Effector CD4-positive, alpha-beta T cell (primary cell): ENCODE measurements around the gene NCBP3.
"Not testable (repeated sequence)": the region's sequence is repeated elsewhere in the genome, so short reads cannot be mapped to it uniquely, and the experiment has no call there.

ENCODE experiments used
- DNase-seq: peaks from one replicate; pipeline ENCODE4 v3.0.0-alpha.2; 2020

The NCBP3 gene

DNA sequence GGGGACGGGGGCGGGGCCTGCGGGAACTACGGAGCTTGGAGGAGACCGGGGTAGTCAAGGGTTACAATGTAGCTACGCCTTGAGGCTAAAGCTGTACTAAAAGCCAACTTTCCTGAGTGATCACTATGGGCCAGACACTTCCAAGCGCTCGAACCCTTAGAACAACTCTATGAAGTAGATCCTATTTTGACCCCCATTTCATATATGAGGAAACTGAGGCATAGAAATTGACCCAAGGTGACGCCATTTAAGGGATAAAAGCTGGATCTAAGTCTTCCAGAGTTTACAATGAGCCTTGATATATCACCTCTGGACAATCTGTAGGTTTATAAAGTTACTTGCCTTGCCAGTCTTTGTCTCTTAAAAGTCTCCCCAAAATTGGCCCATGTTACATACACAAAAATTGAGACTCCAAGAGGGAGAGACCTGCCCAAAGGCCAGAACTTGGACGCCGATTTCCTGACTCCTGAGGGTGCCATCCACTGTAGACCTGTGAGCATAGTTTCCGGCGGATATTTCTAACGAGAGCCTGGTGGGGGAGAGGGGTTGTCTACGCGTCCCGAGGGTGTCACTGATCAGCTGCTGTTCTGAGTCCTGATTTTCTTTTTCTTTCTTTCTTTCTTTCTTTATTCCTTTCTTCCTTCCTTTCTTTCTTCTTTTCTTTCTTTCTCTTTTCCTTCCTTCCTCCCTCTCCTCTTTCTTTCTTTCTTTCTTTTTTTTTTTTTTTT, 555 bp upstream of the NCBP3 start:
- no peak for DNase-seq

DNA sequence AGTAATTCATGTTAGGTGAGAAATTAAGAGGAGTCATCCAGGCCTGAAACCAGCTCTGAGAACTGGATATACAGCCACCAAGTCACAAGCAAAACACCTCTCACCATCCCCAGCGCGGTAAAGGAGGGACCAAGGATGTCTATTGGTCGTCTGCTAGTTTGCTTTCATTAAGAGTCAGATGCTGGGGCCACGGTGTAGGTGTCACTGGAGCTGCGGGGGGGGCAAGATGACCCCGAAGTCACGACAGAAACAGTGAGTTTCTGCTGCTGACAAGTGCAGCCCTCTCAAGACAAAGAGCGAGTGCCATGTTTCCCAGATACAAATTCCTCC, 790 bp downstream of the NCBP3 start:
- DNase-seq: no peak

DNA sequence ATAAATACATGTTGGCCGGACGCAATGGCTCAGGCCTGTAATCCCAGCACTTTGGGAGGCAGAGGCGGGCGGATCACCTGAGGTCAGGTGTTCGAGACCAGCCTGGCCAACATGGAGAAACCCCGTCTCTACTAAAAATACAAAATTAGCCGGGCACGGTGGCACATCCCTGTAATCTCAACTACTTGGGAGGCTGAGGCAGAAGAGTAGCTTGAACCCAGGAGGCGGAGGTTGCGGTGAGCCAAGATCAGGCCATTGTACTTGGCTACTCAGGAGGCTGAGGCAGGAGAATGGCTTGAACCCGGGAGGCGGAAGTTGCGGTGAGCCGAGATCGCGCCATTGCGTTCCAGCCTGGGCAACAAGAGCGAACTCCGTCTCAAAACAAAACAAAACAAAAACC, 1.5 kb downstream of the NCBP3 start:
- DNase-seq: not testable (repeated sequence)

DNA sequence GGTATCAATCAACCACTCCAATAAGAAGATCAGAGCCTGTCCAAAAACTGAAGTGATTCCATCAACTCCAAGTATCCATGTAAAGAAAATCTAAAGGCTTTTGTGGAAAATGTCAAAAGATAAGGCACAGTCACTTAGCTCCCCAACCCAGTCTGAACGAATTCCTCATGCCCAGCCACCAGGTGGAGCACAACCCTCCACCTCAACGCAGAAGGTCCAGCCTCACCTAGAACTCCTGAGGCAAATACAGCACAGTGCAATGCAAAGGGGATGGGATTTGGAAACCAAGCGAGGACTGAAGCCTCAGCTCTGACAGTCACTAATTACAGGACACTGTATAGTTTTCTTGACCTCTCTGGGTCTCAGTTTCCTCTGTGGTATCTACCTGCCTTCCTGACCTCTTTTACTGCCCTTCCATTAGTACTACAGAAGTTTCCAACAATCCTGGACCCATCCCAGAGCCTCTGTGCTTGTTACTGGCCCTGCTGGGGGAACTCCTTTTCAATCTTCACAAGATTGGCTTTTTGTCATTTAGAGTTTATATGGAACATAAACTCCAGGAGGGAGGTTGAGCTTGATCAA, 2.0 kb downstream of the NCBP3 start:
- peak; percentile 19 for DNase-seq

DNA sequence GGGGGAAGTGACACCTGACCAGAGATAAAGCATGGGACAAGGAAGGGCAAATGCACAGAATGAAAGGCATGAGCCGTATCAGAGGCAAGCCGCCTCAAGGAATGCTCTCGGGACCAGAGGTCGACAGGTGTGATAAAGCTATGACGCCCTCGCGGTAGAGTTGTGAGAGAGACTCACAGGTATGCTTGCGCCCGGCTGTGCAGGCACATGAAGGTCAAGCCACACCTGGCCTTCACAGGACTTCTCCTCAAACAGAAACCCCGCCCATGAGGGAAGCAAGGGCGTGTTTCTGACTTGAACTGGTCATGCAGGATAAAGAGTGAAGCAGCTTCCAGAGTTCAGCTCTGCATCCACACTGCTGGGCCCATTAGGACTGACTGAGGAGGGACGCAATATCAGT, 7.8 kb downstream of the NCBP3 start:
- no peak for DNase-seq

DNA sequence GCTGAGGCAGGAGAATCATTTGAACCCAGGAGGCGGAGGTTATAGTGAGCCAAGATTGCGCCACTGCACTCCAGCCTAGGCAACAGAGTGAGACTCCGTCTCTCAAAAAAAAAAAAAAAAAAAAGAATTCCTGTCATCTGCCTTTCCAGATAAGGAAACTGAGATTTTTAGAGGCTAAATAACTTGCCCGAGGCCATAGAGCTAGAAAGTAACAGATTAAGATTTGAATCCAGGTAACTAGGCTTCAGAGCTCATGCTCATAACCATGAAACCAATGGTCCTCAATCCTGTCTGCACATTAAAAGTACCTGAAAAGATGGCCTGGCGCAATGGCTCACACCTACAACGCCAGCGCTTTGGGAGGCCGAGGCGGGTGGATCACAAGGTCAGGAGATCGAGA, 9.5 kb downstream of the NCBP3 start:
- no peak for DNase-seq

DNA sequence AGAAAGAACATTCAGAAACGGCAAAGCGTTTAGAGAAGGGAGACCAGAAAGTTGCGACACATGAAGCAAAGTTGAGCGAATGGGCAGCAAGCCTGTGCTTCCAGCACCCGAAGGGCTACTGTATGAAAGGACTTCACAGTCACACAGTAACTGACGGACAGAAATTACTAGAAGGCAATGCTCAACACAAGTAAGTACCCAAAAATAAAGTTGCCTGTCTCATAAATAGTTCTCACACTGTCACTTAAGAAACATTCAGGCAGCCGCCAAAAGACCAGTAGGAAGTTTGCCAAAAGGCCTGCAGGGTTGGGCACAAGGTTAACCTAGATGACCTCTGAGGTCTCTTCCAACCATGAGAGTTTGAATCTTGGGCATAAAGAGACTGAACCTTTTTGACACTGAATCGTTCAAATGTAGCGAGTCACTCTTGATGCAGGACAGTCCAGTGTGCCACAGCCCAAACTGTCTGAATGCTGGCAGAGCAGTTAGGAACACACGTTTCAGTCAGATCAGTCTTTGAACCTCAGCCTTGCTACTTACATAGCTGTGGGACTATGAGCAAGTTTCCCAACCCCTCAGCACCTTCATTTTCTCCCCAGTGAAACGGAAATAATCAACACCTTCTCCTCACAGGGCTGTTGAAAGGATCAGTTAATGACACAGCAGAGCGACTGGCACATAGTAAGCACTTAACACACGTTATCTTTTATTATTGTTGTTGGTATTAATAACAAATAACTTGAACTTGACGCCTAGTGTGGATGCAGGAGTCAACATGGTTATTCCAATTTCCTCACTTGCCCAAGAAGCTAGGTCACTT, 10.4 kb downstream of the NCBP3 start:
- DNase-seq: no peak

DNA sequence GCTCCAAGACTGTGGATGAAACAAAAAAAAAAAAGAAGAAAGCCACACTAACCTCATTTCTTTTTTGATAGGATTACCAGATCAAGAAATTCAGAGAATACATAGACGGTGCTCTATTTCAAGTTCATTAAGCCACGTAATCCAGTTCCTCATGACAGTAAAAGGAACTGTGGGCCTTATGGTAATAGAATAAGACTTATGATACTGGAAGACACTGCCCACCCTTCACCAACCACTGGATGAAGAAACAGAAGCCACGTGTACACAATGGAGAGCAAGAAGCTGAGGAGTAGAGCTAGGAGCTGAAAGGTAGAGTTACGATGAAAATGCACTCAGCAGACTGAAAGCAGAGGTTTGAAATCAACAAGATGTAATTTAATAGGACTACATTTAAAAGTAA, 11.2 kb downstream of the NCBP3 start:
- DNase-seq: no peak

DNA sequence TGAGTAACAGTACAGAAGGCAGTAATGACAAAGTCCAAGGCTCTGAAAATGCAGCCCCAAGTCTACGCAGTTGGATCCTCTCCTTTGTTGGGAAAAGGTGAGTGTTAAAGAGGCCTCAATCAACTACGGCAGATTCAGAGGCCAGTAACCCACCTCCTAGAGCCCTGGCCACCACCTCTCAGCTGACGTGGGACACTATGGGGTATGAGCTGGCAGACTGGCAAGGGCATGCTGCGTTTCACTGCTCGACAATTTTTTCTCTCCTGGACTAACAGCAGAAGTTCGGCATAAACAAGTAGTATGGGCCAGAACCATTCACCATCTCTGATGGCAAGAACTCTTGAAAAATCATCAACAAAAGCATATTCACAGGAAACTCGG, 17.2 kb downstream of the NCBP3 start:
- DNase-seq: no peak

DNA sequence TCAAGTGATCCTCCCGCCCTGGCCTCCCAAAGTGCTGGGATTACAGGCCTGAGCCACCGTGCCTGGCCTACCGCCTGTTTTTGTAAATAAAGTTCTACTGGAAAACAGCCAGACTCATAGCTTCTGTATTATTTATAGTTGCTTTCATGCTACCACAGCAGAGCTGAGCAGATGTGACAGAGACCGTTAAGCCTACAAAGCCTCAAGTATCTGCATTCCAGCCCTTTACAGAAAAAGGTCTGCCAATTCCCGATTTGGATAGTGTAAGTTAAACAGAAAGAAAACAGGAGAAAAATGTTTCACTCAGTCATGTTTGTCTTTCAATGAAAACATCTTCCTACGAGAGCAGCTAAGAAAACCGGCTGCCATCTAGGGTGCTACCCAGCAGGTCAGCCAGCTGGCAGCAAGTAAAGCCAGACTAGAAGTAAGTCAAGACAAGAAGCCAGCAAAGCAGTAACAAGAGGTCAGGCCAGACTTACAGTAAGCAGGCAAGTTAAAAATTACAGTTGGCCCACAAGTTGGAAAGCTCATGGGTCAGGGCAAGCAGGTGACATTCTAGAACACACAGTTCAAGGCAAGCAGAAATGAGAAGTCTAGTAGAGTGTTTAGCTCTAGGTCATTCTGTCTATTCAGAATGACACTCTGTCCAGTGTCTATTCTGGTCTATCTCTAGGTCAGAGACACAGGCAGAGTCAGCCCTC, 17.7 kb downstream of the NCBP3 start:
- DNase-seq: no peak

DNA sequence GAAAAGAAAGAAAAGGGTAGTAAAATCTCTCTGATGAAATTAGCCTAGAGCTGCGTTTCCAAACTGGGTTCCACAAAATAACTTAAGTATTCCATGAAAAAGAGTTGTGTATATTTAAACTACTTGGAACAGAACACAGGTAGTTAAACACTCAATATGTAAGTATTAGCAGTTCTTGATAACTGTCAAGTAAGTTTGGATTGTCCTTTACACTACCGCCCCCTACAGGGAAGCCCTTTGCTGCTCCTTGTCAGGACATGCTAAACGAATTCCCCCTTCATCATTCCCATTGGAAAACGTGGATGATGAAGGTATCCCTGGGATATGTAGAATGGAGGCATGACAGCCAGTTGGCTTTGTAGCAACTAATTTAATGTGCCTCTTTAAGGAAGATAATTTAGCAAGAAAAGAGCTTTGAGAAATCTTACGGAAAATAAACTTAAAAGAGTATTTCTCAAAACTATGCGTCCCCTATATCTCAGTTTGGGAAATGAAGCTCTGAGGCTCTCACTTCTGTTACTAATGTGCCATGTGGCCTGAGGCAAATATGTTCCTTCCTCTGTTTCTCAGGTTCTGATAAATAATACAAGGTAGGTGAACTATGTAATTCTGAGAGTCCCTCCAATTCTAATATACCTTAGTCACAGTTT, 18.8 kb downstream of the NCBP3 start:
- peak; percentile 70 for DNase-seq

DNA sequence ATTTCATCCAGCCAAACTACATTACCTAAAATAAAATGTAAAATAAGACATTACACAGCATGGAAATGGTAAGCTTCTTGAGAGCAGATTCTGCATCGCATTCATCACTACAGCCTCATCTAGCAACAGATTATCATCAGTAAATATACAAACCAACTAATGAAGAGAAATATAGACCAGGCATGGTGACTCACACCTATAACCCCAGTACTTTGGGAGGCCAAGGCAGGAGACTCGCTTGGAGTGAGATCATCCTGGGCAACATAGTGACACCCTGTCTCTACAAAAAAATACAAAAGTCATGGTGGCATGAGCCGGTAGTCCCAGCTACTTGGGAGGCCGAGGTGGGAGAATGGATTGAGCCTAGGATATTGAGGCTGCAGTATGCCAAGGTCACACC, 19.9 kb downstream of the NCBP3 start:
- no peak for DNase-seq

DNA sequence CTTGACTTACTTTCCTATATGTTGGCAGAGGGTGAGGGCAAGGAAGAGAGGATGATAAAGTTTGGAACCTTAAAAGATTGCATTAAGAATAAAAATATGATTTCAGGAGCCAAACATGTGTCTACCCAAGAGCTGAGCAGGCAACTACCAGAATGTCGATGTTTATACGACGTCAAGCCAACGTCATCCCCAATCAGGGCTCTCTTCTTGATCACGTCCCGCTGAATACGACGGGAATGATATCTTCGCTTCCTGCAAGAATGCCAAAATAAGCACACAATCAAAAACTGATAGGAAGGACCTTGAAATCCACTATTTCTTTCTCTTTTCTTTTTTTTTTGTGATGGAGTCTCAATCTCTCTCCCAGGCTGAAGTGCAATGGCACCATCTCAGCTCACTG, 24.9 kb downstream of the NCBP3 start:
- DNase-seq: no peak

DNA sequence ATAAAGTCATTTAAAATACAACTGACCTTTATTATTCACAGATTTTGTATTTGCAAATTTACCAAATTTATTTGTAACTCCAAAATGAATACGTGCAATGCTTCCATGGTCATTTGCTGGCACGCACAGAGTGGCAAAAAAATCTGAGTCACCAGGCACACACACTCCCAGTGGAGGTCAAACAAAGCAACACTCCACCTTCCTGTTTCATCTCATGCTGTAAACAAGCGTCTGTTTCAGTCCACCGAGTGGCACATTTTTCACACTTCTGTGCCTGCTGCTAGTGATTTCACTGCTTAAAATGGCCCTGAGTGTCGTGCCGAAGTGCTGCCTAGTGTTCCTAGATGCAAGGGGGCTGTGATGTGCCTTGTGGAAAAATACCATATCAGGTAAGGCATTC, 27.3 kb downstream of the NCBP3 start:
- DNase-seq: no peak

DNA sequence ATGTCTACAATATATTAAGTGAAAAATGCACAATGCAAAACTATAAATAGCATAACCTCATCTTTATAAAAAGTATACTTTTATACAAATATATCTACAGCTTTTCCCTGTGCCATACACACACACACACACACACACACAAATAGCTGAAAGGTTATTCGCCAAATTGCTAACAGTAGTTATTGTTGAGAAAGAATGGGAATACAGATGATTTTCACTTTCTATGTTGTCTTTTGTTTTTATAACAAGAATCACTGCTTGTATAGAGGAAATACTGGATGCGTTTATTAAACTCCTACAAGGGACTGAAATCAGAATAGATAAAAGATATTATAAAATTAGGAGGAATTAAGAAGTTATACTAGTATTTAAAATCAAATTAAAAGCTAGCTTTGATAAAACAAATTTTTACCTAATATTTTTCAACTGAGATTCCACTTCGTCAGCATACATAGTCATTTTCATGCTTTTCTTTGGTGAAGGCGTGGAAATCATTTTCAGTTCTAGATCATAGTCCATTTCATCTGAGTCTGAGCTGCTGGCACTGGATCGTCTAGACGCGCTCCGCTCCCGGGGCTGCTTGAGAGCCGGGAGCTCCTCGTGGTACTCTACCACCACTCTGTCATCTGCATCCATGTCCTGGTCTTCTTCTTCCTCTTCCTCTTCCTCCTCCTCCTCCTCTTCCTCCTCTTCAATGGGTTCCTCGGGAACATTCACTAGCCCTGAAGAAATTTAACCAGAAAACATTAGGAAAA, 28.0 kb downstream of the NCBP3 start:
- no peak for DNase-seq

DNA sequence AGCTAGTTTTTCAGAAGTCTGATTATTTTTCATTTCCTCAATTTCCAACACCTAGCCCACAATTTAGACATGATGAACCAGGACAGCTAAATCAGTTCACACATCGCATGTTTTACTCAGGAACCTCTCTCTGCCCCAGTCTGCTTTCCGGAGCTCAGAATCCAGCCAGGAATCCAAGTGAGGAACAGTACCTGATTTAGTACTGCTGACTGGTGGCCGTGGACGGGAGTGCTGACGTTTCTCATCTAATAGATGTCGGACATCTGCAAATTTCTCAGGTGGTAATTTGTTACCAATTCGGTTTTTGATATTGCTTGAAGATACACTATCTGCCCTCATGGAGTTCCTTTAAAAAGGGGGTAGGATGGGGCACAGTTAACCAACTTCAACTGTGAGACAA, 30.1 kb downstream of the NCBP3 start:
- no peak for DNase-seq

DNA sequence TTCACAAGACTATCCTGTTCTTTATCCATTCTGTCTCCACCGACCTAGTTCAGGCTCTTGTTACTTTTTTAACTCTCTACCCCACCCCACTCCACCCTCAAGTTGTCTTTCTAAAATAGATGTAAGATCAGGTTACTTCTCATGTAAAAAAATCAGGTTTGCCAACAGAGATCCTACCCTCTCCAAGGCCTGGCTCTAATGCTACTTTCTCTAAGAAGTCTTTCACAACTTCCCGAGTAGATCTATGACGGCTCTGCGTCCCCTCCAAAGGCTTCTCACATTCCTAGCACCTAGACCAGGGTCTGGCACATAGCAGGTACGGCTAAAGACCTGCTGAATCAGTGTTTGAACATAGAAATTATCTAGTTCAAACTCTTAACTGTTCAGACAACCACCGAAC, 30.9 kb downstream of the NCBP3 start:
- DNase-seq: no peak

DNA sequence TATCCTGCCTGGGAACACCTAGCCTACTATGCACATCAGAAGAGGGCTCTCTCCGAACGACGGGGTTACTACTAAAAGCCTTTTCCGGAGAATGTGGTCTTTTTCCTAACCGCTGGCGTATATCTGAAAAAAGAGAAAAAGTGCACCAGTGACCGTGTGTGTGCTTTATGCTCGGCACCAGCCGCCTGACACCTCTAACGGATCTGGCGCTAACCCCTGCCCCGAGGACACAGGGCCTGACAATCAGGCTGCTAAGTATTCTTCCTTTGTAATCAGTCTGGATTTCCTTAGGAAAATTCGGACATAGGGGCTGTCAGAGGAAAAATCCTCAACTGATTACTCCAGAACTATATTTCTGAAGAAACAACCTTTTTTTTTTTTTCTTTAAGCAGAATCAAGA, 31.7 kb downstream of the NCBP3 start:
- no peak for DNase-seq

DNA sequence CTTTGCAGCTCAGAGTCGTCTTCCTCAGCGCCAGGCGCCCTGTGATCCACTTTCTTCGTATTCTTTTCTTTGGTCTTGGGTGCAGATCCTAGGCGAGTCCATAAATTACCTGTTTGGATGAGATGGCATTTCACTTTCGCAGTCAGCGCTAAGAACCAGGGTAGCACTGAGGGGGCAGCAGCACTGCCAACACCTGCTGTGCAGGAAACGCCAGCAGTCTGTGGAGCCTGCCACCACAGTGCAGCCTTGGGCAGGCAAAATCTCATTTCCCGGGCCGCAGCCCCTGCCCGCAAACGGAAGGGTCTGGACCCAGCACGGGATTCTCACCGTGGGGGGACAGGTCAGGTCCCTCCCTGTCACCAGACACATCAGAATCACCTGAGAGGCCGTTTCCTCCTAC, 32.9 kb downstream of the NCBP3 start:
- DNase-seq: no peak

DNA sequence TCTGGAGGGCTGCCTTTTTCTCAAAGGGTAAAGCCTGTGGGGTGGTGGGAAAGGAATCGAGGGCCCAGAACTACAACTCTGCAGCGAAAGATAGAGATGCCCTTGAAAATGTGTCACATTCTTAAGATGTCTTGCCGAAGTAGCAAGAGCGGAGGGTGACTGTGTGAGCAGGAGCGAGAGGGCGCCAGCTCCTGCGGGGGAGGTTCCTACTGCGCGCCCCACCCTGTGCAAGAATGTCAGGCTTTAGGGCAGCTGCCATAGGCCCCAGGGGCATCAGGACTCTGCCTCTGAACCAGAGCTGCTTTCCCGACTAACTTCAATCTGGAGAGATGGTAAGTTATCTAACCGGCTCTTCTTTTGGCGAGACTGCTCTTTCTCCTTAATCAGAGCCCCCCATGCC, 33.3 kb downstream of the NCBP3 start:
- DNase-seq: no peak

DNA sequence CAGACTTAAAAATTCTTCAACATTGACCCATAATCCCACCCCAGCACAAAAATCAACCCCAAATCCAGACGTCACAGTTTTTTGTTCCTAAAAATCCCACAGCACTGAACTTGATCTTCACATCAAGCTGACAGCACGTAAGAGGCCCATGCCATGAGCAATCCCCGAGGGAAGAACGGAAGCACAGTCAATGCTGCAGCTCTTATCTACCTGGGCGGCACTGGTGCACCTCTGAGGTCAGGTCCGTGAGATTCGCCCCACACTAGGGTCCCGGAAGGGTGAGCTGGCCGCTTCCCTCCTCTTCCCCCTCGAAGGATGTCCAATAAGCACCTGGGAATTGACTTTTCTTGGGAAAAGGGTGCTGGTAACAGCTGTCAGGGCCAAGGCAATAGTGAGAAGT, 33.8 kb downstream of the NCBP3 start:
- DNase-seq: no peak

DNA sequence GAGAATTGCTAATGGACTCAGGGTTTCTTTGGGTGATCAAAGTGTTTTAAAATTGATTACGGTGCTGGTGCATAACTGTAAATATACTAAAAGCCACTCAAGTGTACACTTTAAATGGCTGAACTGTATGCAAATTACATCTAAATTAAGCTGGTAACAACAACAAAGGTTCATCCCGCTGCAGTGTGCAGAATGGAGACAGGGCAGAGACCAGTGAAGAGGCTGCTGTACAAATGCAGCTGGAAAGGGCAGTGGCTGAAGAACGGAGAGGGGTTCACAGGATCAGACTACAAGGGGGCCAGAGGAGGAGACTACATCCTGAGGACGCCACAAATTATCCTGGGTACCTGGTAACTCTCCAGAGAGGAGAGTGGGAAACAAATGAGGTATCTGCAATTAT, 36.0 kb downstream of the NCBP3 start:
- no peak for DNase-seq
